Embryonic facial prominence (tissue), 1 donor: ENCODE measurements around the gene OLIG3.

Experiments used
- DNase-seq: peaks from one replicate; pipeline ENCODE4 v3.0.0-alpha.2; 2016; ENCODE audit errors: extremely low spot score

Gene OLIG3

DNA sequence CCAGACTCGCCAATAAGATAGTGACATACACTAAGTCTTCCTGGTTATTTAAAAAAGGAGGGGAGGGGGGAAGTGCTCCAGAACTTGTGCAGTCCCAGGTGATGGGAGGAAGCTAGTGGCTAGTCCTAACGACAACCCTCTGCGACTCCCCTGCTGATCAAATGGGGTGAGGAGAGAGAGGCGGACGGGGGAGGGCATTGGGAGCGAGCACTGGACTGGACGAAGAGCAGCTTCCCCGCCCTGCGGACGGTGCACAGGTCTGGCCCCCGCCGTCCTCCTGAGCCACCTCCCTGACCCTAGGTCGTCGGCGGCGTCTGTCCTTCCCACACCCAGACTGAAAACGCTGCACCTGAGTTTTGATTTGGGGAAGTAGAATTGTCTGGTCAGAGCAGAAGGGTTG, 2.2 kb upstream of the OLIG3 start:
- DNase-seq = no peak

DNA sequence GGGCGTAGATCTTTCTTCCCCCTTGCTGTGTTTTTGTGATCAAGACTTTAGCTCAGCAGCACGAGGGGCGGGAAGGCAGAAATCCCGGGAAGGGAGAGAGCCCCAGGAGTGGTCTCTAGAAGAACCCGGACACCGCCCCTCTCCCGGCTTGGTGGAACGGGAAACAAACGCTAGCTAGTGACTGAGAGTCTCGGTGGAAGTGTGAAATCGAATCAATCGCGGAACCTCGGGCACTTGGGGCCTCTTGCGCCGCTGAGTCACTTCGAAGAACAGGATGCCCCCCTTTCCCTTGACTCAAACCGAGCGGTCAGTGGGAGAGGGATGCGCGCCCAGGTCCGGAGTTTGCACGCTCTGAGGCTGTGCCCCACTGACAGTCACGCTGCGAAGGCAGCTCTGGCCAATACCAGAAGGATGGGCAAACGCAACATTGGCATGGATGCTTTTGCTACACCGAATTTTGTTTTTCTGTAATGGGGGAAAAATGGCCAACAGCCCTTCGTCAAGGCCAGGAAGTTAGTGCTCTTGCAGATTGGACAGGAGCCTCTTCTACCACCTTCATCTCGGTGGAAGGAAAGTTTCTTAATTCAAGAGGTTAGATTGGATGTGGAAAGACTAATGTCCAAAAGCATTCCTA, 1.6 kb upstream of the OLIG3 start:
- no peak for DNase-seq

DNA sequence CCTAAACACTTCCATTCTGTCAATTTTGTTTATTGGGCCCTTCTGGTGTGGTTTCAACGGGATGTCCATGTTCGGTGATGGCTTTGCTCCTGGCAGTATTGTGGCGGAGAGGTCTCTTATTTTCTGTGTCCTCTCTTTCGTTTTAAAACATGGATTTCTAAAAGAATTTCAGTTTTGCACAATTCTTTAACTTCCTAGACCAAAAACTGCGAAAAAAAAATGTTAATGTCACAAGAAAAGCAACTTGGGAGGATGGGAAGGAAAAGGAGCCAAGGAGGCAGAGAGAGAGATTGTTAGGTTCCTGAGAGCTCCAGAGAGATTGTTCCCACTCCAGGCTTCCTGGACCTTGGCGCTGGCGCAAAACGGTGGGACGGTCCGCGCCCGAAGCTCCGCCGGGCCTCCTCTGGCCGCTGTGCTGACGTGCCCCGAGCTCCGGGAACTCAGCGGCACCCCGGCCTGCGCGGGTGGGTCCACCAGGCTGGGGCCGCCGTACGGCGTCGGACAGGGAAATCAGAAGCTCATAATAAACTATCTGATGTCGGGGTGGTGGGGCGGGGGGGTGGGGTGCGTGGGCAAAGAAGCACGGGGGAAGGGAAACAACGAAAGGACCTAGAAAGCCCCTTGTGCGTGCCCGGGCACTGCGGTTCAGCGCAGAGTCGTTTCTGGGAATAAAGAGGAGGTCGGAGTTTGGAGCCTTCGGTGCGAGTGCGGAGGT, 951 bp upstream of the OLIG3 start:
- no peak for DNase-seq

DNA sequence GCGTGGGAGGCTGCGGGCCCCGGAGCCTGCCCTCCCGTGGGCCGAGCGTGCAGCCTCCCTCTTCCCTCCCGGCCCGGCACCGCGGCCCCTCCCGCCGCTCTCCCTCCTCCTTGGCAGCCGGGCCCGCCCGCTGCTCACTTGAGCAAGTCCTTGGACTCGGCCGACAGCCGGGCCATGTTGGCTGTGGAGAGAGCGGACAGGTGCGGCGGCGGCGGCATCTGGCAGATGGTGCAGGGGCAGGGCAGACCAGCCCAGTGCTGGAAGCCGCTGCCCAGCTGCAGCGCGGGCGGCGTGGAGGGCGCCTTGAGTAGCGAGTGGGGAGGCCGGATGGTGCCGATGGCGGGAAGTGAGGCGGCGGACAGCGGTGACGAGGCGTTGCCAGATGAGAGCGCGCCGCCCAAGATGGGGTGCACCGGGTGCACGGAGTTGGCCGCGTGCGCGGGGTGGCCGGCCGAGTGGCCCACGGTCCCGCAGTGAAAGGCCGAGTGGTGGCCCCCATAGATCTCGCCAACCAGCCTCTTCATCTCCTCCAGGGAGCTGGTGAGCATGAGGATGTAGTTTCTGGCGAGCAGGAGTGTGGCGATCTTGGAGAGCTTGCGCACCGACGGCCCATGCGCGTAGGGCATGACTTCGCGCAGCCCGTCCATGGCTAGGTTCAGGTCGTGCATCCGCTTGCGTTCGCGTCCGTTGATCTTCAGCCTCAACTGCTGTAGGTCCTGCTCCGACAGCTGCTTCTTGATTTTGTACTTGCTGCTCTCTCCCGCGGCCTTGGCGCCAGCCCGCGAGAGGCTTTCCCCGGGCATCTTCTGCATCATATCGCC, 766 bp downstream of the OLIG3 start:
- DNase-seq = no peak

DNA sequence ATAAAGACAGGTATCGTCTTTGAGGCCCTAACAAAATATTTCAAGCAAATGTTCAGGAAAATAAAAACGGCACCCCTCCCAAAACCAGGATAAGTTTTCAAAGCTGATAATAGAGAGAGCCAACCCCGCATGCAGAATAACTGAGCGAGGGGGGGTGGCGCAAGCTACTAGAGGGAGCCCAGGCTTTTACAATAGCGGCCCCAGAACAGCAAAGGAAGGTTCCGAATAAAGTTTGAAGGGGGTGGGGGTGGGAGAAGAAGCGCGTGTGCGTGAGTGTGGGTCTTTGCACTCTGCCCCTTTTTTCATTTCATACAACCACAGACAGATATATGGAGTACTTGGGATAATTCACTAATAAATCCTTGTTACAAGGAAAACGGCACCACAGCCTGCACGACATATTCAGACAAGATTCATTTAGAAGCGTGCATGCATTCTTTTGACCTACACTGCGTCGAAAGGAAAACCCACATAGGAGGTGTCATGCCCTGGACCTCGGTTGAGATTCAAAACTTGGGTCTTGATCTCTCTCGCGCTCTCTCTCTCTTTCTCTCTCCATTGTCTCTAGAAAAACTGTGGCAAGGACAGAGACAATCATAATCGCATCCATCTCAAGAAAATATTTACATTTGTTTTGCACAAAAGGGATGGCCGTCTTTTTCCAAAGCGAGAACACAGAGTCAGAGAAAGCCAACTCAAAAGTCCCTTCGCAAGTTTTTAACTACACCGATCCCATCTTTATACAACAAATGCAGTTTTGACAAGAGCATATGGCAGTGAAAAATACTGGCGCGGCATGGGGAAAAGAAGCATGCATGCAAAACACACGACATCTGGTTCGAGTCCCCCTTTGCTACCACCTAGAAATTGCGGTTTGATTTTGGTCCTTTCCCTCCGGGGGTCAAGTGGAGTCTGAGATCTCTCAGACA, 1.6 kb downstream of the OLIG3 start:
- no peak for DNase-seq

DNA sequence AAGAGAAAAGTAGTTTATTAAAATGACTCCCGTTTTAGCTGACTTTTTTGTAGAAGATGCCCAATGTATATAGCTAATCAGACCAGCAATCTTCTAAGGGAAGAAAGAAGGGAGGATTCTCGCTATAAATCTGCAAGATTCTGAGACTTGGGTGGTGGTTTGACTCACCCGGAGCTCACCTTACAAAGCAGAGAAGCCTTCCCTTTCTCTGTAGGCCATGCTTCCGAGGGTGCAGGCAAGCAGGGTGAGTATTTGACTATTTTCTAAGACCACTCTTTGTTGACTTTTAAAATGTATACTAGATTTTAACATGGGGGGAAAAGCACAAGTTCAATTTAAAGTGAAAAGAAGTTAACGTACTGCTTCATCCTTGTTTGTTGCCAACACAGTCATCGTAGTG, 2.7 kb downstream of the OLIG3 start:
- no peak for DNase-seq

DNA sequence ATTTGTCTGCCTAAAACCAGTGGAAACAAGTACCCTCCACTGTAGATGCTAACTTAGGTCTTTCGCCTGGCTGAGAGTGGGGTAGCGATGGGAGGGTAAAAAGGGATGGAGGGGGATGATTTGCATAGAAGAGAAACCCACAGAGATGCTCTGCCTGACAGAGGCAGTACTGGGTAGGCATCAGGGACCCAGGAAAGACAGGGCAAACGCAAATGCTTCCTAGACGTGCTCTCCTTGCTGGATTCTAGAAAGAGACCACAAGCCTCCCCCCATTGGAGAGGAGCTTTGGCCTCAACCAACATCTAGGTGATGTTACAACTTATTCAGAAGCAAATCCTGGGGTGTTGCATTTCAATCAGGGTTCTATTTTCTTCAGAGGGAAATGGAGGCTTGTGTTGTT, 3.2 kb downstream of the OLIG3 start:
- no peak for DNase-seq

DNA sequence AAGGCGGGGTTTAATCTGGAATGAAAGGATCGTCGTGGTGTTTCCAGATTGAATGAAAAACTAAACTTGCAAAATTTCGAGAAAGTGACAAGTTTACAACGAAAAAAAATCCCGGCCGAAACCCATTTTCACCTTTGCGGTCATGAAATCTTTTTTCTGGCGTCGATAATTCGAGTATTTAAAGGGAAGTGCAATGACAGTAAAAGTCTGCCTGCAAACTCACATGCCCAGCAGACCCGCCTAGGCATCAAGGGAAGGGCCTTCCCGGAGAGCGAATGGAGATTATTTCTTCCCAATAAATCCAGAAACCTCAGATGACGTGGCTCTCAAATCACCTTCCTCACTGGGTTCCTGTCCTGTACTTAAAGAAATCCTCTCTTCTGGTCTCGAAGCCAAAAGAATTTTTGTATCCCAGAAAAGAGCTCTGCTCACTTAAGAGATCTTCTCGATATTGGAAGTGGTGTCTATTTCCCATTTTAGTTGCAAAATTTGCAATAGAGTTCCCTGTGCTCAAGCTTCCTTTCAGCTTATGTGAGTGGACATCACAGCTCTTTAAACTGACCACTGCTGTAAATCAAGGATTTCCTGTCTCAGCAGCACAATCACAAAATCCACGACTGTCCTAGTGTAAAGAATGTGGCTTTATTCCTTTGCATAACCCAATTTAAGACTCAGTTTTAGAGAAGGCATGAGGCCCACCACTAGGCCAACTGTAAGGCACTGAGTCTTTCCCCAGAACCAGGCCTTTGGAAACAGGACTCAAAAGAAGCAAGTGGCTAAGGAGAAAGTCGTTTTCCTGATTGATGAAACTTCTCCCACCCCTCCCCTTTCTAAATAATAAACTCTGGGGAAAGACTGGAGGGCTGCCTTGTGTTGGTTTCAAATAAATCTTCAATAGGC, 3.9 kb downstream of the OLIG3 start:
- no peak for DNase-seq

DNA sequence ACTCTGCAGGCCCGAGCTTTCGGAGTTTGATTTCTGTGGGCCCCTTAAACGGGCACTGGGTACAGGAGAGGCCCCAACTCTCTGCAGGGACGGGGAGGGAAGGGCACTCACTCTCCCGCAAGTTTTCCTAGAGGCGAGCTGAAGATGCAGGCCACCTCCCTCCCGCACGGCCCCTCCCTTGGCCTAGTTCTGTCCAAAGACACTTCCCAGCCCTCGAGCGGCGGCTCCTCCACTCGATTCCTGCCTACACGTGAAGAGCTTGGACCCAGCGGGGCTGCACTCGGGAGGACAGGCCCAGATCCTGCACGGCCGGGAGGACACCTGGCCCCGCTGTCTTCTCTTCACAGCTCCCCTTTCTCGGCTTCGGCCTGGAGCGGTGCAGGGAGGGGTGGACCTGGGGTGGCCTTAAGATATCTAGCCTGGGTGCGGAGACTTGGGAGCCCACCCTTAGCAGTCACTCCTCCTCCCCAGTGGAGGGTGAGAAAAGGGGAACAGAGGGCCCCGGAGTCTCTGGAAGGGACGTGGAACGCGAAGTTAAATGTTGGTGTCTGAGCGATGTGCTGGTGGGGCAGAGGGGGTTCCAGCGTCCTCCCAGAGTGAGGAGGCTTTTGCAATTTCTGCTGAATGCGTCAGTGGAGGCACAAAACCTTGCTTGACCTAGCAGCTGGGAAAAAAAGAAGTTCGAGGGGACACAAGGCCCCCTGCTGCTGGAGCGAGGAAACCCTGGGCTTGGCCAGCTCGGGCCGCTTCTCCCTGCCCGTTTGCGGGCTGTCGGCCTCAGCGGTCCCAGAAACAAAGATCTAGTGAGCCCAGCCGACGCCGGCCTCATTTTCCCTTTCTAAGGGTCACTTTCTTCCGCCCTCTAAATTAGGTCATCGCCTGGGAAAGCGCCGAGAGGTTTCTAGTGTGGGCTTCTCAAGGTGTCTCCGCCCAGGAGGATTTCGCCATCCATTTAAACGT, 4.9 kb downstream of the OLIG3 start:
- DNase-seq = no peak

DNA sequence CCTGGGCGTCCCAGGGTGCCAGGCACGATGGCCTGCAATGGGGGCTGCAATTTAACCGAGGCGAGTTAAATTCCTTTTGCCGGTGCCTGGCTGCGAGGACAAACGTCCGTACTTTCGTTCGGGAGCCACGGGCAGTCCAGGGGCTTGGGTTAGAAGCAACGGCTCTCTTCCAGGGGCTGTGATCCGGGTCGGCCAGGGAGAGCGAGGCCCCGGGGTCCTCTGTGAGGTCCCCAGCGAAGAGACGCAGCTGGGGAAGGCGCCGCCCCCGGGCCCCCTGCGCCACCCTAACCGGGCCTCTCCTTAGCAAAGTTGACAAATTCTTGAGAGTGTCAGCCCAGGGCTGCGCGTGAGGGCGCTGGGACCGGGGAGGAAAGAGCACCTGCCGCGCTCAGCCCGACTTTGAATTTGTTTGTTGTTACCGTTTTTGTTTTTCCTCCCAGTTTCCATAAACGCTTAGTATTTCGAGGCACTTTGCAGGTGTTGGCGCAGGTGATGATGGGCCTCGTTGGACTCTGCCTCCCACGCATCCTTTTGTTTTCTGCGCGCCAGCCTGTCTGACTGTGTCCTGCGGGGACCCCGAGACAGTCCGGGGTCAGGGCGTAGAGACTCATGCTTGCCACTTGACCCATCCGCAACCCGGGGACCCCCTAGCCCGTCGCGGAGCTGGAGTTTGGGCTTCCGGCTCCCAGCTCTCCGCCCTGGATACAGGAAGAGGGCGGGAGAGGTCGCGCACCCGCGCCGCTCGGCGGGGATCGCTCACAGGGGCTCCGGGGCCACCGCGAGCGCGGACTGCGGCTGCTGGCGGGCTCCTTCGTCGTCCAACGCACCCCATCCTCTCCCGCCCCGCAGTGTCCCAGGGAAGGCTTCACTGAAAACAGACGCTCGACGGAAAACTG, 5.8 kb downstream of the OLIG3 start:
- DNase-seq = no peak

DNA sequence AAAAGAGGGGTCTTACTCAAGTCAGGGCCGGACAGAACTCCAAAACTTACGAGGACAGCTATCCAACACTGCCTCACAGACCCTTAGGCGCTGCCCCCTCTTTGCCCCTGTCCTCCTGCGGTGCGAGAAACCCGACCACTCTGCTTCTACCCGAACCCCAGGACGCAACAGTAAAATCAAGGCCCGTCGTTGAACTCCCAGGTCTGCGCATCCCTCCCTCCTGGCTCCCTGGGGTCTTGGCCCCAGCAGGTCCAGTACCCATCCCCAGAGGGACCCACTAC, 6.4 kb downstream of the OLIG3 start:
- DNase-seq = no peak

DNA sequence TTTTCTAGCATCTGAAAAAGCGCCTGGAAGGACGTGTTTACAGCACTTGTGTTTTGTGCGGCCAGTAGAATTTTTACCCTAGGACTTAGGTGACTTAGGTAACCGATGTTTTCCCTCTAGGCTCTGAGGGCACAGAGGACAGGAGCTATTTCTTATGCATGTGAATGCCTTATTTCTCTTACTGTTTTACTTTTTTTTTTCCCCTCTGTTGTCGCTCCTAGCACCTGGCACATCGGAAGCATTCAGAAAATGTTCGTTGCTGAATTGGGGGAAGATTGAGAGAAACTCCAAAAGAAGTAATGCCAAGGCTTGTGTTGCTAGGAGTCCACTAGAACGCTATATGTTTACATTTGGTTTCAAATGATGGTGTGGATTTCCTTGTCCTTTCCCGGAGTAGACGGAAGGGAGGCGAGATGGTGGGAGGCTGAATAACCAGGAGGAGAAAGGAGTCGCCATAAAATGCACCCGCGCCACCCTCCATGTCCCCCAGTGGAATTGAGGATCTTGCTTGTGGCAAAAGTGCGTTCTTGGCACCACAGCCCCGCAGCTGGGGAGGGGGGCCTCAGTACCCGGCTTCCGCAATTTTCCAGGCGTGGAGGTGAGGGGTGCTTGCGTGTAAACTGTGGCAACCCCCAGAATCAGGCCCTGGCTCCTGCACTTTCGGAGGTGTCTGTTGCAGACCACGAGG, 6.9 kb downstream of the OLIG3 start:
- no peak for DNase-seq

DNA sequence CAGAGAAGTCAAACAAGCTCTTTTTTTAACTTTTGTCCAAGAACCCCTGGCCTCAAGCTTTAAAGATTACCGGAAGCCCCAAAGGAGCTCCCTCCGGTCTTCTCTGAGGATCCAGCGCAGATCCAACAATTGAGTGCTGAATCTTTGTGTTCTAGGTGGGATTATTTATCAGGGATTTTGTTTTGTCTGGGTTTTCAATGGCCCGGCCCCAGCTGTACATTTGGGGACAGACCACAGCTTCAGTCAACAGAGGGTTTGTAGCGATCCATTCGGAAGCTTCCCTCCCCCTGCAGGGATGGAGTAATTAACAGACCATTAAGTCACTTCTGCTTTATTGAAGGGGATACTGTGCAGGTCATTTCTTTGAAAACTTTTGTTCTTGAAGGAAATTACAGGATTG, 7.8 kb downstream of the OLIG3 start:
- DNase-seq = no peak

DNA sequence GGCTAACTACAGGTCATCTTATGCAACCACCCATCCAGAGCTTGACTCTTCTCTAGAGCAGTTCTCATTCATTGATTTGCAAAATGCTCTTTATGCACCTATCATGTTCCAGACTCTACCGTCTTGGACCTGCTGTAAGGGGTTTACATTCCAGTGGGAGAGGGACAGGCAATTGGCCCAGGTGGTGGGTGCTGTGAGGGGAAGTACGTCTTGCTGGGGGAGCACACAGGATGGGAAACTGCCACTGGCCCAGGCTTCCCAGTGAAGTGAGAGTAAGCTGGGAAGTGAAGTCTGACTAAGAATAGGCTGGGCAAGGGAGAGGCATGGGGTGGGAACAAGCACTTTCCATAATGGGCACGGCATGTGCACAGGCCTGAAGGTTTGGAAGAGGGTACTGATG, 13.8 kb downstream of the OLIG3 start:
- no peak for DNase-seq

DNA sequence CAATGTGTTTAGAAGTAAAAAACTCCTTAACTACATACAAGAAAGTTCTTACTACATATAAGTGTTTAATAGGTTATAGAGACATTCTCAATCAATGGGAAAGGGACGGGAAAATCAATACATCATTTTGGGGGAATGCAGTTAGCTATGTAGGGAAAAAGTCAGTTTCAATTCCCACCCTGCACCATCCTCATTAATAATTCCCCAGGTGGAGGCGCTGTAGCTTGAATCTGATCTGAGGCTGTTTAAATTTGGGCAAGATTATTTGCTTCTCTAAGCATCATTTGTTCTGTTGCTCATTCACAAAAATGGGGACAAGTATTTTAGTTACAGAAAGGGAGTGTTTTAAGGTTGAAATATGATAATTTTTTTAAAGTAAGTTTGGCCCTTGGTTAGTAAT, 19.1 kb downstream of the OLIG3 start:
- no peak for DNase-seq

DNA sequence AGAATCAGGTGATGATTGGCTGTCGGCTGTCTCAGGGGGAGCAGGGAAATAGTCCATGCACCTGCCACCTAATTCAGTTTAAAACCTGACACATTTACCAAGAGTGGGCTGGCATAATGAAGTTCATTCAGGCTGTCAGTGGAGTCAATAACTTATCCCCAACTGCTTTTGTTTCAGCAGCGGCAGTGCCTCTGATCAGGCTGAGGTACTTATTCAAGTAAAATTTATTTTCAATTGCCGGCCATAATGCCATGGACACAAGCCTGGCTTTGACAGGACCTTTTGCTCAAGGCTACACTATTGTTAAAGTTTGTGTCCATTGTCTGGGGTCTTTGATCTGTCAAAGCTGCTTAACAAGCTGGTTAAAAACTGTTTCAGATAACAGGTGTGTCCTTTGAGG, 20.6 kb downstream of the OLIG3 start:
- DNase-seq = no peak

DNA sequence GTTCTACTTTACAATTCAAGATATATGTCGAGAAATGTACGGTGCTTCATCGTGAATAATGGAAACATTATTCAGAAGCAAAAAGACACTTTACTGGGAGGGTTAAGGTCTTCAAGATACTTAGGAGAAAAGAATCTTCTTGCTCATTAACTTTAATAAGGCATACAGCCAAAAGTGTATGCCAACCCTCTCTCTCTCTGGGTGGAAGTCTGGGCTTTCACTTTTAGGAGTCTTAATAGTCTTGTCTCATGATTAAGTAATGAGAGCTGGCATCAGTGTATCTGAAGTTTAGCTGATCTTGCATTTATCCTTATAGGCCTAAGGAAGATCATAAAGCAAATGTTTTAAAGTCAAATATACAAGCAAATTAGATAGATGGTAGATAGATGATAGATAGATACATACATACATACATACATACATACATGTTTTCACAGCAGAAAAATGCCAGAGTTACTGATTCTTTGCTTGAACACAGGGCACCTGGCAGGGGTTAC, 21.5 kb downstream of the OLIG3 start:
- no peak for DNase-seq

DNA sequence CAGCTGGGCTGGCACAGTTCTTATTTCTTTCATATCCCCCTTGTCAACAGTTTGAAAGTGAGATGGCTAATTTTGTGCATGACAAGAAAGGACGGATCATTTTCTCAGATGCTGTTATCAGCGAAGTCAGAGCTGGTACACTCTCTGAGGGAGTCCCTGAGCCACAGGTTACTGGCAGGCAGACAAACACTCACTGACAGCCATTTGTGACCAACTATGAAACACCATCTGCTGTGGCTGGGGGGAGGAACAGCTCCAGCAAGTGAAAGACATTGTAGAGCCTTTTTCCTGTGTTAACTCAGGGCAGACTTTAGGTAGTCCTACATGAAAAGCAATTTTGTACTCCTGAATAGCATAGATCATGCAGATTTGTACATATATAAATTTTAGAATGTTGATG, 22.2 kb downstream of the OLIG3 start:
- DNase-seq = no peak
